SK-N-SH treated with all-trans-retinoic acid at 6 μM for 48 hours (cell line): ENCODE data around the gene DBR1.
A peak's percentile ranks its signal among the peaks of the same experiment; 100 is the strongest.

ENCODE experiments used
- CSDC2 ChIP-seq: fragments of 250-450 bp; sonication (Bioruptor Pico); IDR thresholded peaks from 2 replicates; pipeline ENCODE4 v1.5.0; 2020; ENCODE audit warnings: mild to moderate bottlenecking, moderate library complexity
- ISL1 ChIP-seq: fragments of 250-450 bp; sonication (Bioruptor Pico); IDR thresholded peaks from 2 replicates; pipeline ENCODE4 v2.1.2; 2022; ENCODE audit warnings: mild to moderate bottlenecking, moderate library complexity
- PPARA ChIP-seq: fragments of 250-450 bp; sonication (Bioruptor Pico); IDR thresholded peaks from 2 replicates; pipeline ENCODE4 v1.5.0; 2020; ENCODE audit warnings: mild to moderate bottlenecking, borderline replicate concordance
- TCF4 ChIP-seq: fragments of 250-450 bp; sonication (Bioruptor Pico); IDR thresholded peaks from 2 replicates; pipeline ENCODE4 v1.8.0; 2021; ENCODE audit warnings: mild to moderate bottlenecking, moderate library complexity, borderline replicate concordance
- ZFP3 ChIP-seq: fragments of 250-450 bp; sonication (Bioruptor Pico); IDR thresholded peaks from 2 replicates; pipeline ENCODE4 v1.5.0; 2020; ENCODE audit warnings: mild to moderate bottlenecking, moderate library complexity
- ZFP30 ChIP-seq: fragments of 450-650 bp; formaldehyde crosslinking; IDR thresholded peaks from 2 replicates; pipeline ENCODE4 v1.5.0; 2022; ENCODE audit warnings: mild to moderate bottlenecking, moderate library complexity
- ZNF565 ChIP-seq: fragments of 450-650 bp; formaldehyde crosslinking; conservative IDR thresholded peaks from 2 replicates; pipeline ENCODE4 v1.5.0; 2020; ENCODE audit warnings: low read depth, mild to moderate bottlenecking, moderate library complexity
- TF ChIP-seq, protein P1 (sequence below): fragments of 250-450 bp; sonication (Bioruptor Pico); IDR thresholded peaks from 2 replicates; pipeline ENCODE4 v1.8.0; 2020; ENCODE audit warnings: mild to moderate bottlenecking, moderate library complexity, borderline replicate concordance

- TF ChIP-seq, protein P1, sequence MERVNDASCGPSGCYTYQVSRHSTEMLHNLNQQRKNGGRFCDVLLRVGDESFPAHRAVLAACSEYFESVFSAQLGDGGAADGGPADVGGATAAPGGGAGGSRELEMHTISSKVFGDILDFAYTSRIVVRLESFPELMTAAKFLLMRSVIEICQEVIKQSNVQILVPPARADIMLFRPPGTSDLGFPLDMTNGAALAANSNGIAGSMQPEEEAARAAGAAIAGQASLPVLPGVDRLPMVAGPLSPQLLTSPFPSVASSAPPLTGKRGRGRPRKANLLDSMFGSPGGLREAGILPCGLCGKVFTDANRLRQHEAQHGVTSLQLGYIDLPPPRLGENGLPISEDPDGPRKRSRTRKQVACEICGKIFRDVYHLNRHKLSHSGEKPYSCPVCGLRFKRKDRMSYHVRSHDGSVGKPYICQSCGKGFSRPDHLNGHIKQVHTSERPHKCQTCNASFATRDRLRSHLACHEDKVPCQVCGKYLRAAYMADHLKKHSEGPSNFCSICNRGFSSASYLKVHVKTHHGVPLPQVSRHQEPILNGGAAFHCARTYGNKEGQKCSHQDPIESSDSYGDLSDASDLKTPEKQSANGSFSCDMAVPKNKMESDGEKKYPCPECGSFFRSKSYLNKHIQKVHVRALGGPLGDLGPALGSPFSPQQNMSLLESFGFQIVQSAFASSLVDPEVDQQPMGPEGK (CRISPR knock-in tag), result peak; percentile 48; the same call in 1 of the 2 replicates
- TF ChIP-seq ZFP30 (CRISPR knock-in tag) (no peak), TCF4 (CRISPR knock-in tag) (no peak), PPARA (no peak), ZFP3 (no peak), CSDC2 (no peak), ZNF565 (CRISPR knock-in tag) (no peak), ISL1 (peak; percentile 71)
These were observed 46.9 kb downstream of the DBR1 start for GRCh38 chr3:138127636-138128365.
